K562 (cell line): Measurements from ENCODE around the gene CCDC74B. TPM values are rescaled to one million over a fixed set of nuclear protein-coding genes. Genes with fewer than 3 reads are reported as not detected.

Experiments
- CBX3 ChIP-seq, 2 experiments: IDR thresholded peaks; 1 replicate in 1 of 2; 2 replicates in 1 of 2; pipeline ENCODE4 v1.6.1; 2012; ENCODE audit warnings: inconsistent platforms in 2 of 2, low read length in 2 of 2, borderline replicate concordance in 1 of 2, control low read depth in 1 of 2
- E2F4 ChIP-seq: sonication (generic); formaldehyde crosslinking; IDR thresholded peaks from 2 replicates; pipeline ENCODE4 v1.8.0; 2022; ENCODE audit warnings: mild to moderate bottlenecking, low read depth, missing genetic modification reagents
- E2F6 ChIP-seq, 2 experiments: IDR thresholded peaks; 2 replicates each; pipeline ENCODE4 v1.6.1; 2011; ENCODE audit warnings: borderline replicate concordance in 1 of 2, control low read depth in 1 of 2, low read depth in 1 of 2, low read length in 1 of 2, mild to moderate bottlenecking in 1 of 2, mixed read lengths in 1 of 2, moderate library complexity in 1 of 2; ENCODE audit not compliant: insufficient read depth in 1 of 2, insufficient read length in 1 of 2, poor library complexity in 1 of 2, severe bottlenecking in 1 of 2; ENCODE audit errors: extremely low read depth in 1 of 2
- EGR1 ChIP-seq: fragments of 450-650 bp; conservative IDR thresholded peaks from 2 replicates; pipeline ENCODE4 v1.6.1; 2017; ENCODE audit warnings: mild to moderate bottlenecking
- EP400 ChIP-seq: fragments of 450-650 bp; IDR thresholded peaks from 2 replicates; pipeline ENCODE4 v1.6.1; 2017; ENCODE audit warnings: antibody characterized with exemption, mild to moderate bottlenecking, moderate library complexity
- PHF8 ChIP-seq: fragments of 200-600 bp; sonication (generic); IDR thresholded peaks from 2 replicates; pipeline ENCODE4 v1.6.1; 2012; ENCODE audit warnings: mixed run types, mild to moderate bottlenecking, inconsistent platforms, low read length, moderate library complexity, borderline replicate concordance
- PTTG1 ChIP-seq: fragments of 450-650 bp; IDR thresholded peaks from 2 replicates; pipeline ENCODE4 v1.6.1; 2016; ENCODE audit warnings: low read depth, mild to moderate bottlenecking, missing genetic modification characterization, missing compliant biosample characterization
- SIRT6 ChIP-seq: IDR thresholded peaks from one replicate; pipeline ENCODE4 v1.6.1; 2012; ENCODE audit warnings: low read depth, mild to moderate bottlenecking, control low read depth, inconsistent platforms, low read length, moderate library complexity
- TAF1 ChIP-seq: IDR thresholded peaks from 2 replicates; pipeline ENCODE4 v1.6.1; 2011; ENCODE audit warnings: mild to moderate bottlenecking, low read length, moderate library complexity; ENCODE audit not compliant: insufficient read depth, control insufficient read depth, severe bottlenecking; ENCODE audit errors: extremely low read depth
- ZNF699 ChIP-seq: fragments of 250-450 bp; sonication (Bioruptor Pico); IDR thresholded peaks from 2 replicates; pipeline ENCODE4 v1.8.0; 2021; ENCODE audit warnings: mild to moderate bottlenecking, moderate library complexity; ENCODE audit not compliant: insufficient replicate concordance
- polyA plus RNA-seq, 8 experiments: library from polyadenylated mRNA; depleted of rRNA in 4 of 8; stranded (reverse) in 5 of 8; unstranded in 3 of 8; fragments of >200 nt; fragmentation: Nextera tagmentation in 2 of 8; fragmentation: Illumina TruSeq in 1 of 8; extraction: Ambion mirVana in 2 of 8; extraction: Trizol in 1 of 8; gene quantifications; 2 replicates each; pipeline versions ENCODE4 v1.2.1 to v1.2.3, GENCODE V29; 2011 to 2014; ENCODE audit warnings: inconsistent platforms in 1 of 8, missing spikeins in 1 of 8
- total RNA-seq, 7 experiments: library from RNA; depleted of rRNA in 6 of 7; stranded (reverse); fragments of >200 nt in 6 of 7; fragmentation: Illumina TruSeq in 2 of 7; extraction: Trizol in 2 of 7; gene quantifications; 2 replicates each; pipeline versions ENCODE4 v1.2.1 to v1.2.3, GENCODE V29; 2011 to 2021; ENCODE audit warnings: low replicate concordance in 1 of 7
- TF ChIP-seq, protein P1 (sequence below): sonication (generic); IDR thresholded peaks from 2 replicates; pipeline ENCODE4 v1.6.1; 2016
- TF ChIP-seq, protein P2 (sequence below): fragments of 450-650 bp; IDR thresholded peaks from 2 replicates; pipeline ENCODE4 v1.6.1; 2016; ENCODE audit warnings: mild to moderate bottlenecking, moderate library complexity

Gene CCDC74B
- total and polyA plus RNA-seq, 9 of the 15 experiments (the other 6 are each of a cell fraction or from before 2014, with no cell fraction given): 0.04 to 1.5 (median 0.52) TPM; not detected in 1

GRCh38 chr2:130181325-130181879 is 36.5 kb upstream of the CCDC74B start, which contains the start of gene SMPD4 (continued):
- TF ChIP-seq, protein P1, sequence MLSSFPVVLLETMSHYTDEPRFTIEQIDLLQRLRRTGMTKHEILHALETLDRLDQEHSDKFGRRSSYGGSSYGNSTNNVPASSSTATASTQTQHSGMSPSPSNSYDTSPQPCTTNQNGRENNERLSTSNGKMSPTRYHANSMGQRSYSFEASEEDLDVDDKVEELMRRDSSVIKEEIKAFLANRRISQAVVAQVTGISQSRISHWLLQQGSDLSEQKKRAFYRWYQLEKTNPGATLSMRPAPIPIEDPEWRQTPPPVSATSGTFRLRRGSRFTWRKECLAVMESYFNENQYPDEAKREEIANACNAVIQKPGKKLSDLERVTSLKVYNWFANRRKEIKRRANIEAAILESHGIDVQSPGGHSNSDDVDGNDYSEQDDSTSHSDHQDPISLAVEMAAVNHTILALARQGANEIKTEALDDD: no peak
- peak; percentile 95 for TF ChIP-seq E2F4 (CRISPR knock-in tag)
- no peak for TF ChIP-seq CBX3 (IDR thresholded peaks at IDR 0.05; ENCODE audit: borderline replicate concordance in 1 of 2, low read length in 2 of 2)
- peak; percentile 79 to 95 for TF ChIP-seq E2F6 (IDR thresholded peaks at IDR 0.05; ENCODE audit: borderline replicate concordance in 1 of 2, extremely low read depth in 1 of 2, insufficient read depth in 1 of 2, insufficient read length in 1 of 2, low read depth in 1 of 2, low read length in 1 of 2, poor library complexity in 1 of 2, severe bottlenecking in 1 of 2)
- no peak for TF ChIP-seq ZNF699
- TF ChIP-seq EP400: peak; percentile 96
- TF ChIP-seq EGR1: peak; percentile 85
- no peak for TF ChIP-seq SIRT6
- TF ChIP-seq TAF1: peak; percentile 84
- TF ChIP-seq PTTG1 (tag): no peak
- TF ChIP-seq PHF8: peak; percentile 68; the same call in 1 of the 2 replicates
- TF ChIP-seq, protein P2, sequence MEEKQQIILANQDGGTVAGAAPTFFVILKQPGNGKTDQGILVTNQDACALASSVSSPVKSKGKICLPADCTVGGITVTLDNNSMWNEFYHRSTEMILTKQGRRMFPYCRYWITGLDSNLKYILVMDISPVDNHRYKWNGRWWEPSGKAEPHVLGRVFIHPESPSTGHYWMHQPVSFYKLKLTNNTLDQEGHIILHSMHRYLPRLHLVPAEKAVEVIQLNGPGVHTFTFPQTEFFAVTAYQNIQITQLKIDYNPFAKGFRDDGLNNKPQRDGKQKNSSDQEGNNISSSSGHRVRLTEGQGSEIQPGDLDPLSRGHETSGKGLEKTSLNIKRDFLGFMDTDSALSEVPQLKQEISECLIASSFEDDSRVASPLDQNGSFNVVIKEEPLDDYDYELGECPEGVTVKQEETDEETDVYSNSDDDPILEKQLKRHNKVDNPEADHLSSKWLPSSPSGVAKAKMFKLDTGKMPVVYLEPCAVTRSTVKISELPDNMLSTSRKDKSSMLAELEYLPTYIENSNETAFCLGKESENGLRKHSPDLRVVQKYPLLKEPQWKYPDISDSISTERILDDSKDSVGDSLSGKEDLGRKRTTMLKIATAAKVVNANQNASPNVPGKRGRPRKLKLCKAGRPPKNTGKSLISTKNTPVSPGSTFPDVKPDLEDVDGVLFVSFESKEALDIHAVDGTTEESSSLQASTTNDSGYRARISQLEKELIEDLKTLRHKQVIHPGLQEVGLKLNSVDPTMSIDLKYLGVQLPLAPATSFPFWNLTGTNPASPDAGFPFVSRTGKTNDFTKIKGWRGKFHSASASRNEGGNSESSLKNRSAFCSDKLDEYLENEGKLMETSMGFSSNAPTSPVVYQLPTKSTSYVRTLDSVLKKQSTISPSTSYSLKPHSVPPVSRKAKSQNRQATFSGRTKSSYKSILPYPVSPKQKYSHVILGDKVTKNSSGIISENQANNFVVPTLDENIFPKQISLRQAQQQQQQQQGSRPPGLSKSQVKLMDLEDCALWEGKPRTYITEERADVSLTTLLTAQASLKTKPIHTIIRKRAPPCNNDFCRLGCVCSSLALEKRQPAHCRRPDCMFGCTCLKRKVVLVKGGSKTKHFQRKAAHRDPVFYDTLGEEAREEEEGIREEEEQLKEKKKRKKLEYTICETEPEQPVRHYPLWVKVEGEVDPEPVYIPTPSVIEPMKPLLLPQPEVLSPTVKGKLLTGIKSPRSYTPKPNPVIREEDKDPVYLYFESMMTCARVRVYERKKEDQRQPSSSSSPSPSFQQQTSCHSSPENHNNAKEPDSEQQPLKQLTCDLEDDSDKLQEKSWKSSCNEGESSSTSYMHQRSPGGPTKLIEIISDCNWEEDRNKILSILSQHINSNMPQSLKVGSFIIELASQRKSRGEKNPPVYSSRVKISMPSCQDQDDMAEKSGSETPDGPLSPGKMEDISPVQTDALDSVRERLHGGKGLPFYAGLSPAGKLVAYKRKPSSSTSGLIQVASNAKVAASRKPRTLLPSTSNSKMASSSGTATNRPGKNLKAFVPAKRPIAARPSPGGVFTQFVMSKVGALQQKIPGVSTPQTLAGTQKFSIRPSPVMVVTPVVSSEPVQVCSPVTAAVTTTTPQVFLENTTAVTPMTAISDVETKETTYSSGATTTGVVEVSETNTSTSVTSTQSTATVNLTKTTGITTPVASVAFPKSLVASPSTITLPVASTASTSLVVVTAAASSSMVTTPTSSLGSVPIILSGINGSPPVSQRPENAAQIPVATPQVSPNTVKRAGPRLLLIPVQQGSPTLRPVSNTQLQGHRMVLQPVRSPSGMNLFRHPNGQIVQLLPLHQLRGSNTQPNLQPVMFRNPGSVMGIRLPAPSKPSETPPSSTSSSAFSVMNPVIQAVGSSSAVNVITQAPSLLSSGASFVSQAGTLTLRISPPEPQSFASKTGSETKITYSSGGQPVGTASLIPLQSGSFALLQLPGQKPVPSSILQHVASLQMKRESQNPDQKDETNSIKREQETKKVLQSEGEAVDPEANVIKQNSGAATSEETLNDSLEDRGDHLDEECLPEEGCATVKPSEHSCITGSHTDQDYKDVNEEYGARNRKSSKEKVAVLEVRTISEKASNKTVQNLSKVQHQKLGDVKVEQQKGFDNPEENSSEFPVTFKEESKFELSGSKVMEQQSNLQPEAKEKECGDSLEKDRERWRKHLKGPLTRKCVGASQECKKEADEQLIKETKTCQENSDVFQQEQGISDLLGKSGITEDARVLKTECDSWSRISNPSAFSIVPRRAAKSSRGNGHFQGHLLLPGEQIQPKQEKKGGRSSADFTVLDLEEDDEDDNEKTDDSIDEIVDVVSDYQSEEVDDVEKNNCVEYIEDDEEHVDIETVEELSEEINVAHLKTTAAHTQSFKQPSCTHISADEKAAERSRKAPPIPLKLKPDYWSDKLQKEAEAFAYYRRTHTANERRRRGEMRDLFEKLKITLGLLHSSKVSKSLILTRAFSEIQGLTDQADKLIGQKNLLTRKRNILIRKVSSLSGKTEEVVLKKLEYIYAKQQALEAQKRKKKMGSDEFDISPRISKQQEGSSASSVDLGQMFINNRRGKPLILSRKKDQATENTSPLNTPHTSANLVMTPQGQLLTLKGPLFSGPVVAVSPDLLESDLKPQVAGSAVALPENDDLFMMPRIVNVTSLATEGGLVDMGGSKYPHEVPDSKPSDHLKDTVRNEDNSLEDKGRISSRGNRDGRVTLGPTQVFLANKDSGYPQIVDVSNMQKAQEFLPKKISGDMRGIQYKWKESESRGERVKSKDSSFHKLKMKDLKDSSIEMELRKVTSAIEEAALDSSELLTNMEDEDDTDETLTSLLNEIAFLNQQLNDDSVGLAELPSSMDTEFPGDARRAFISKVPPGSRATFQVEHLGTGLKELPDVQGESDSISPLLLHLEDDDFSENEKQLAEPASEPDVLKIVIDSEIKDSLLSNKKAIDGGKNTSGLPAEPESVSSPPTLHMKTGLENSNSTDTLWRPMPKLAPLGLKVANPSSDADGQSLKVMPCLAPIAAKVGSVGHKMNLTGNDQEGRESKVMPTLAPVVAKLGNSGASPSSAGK: peak; percentile 56
